ENCODE data around the gene FUT8.

The FUT8 gene

DNA sequence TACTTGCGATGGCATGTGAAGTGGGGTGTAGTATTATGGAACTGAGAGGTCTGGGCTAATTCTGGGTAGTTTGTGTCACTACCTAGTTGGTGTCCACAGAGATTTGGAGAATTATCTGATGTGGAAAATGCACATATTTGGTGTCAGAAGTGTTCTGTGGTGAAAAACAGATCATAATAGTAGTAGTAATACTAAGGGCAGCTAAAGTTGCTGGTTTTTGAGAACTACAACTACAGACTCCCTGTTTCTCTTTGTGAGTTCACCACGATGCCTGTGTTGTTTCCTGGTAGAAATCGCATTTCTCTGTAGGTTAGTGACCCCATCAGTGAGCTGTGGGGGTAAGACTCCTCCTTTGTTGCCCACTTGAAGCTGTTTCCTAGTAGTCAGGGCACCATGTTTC lies 206.5 kb downstream of the FUT8 start:
- no peak for DNase-seq (ENCODE audit: low read depth)
- TF ChIP-seq, protein P1, sequence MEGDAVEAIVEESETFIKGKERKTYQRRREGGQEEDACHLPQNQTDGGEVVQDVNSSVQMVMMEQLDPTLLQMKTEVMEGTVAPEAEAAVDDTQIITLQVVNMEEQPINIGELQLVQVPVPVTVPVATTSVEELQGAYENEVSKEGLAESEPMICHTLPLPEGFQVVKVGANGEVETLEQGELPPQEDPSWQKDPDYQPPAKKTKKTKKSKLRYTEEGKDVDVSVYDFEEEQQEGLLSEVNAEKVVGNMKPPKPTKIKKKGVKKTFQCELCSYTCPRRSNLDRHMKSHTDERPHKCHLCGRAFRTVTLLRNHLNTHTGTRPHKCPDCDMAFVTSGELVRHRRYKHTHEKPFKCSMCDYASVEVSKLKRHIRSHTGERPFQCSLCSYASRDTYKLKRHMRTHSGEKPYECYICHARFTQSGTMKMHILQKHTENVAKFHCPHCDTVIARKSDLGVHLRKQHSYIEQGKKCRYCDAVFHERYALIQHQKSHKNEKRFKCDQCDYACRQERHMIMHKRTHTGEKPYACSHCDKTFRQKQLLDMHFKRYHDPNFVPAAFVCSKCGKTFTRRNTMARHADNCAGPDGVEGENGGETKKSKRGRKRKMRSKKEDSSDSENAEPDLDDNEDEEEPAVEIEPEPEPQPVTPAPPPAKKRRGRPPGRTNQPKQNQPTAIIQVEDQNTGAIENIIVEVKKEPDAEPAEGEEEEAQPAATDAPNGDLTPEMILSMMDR (IDR thresholded peaks at IDR 0.05; ENCODE audit: low read depth, low read length, missing control alignments): no peak
- H3K4me3 ChIP-seq (ENCODE audit: low read depth, low read length): no peak overlapping the region
- in situ Hi-C loops (cut with HindIII; ENCODE audit: low sequenced_read_pairs): no loop called here

GRCh38 chr14:65620195-65620594 lies 207.7 kb downstream of the FUT8 start:
- DNase-seq (ENCODE audit: low read depth): no peak
- in situ Hi-C loops (cut with HindIII; ENCODE audit: low sequenced_read_pairs): loop anchor here (5.0 kb wide), 1 partner anchor 43 kb away; no protein-coding TSS in a partner anchor
- TF ChIP-seq, protein P1 (IDR thresholded peaks at IDR 0.05; ENCODE audit: low read depth, low read length, missing control alignments): no peak

GRCh38 chr14:65622703-65623102 lies 210.2 kb downstream of the FUT8 start:
- no peak for DNase-seq (ENCODE audit: low read depth)
- in situ Hi-C loops (cut with HindIII; ENCODE audit: low sequenced_read_pairs): loop anchor here (5.0 kb wide), 1 partner anchor 45 kb away; no protein-coding TSS in a partner anchor
- TF ChIP-seq, protein P1 (IDR thresholded peaks at IDR 0.05; ENCODE audit: low read depth, low read length, missing control alignments): peak; percentile 3
- no peak overlapping the region for H3K4me3 ChIP-seq (ENCODE audit: low read depth, low read length)

More at GRCh38 chr14:65620195-65620594, 207.7 kb downstream of the FUT8 start:
- H3K4me3 ChIP-seq (ENCODE audit: low read depth, low read length): no peak overlapping the region

DNA sequence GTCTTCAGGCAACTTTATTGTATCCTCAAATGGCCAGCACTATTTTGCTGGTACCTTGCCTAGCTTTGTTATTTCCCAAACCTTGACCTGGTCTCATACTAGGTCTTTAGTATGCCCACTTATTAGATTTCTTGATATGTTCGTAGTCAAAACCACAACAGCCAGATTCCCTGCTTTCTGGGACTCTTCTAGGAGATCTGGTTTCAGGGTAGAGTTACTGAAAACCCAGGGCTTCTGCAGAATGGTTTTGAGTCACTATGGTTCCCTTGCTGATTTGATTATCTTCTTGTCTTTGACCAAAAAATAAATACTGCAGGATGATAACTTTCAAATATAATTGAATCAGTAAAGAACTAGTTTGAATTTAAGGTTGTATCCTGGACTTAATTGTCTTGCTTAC lies 211.2 kb downstream of the FUT8 start:
- TF ChIP-seq, protein P1 (IDR thresholded peaks at IDR 0.05; ENCODE audit: low read depth, low read length, missing control alignments): no peak
- in situ Hi-C loops (cut with HindIII; ENCODE audit: low sequenced_read_pairs): loop anchor here (5.0 kb wide), 1 partner anchor 46 kb away; no protein-coding TSS in a partner anchor
- H3K4me3 ChIP-seq (ENCODE audit: low read depth, low read length): no peak overlapping the region
- DNase-seq (ENCODE audit: low read depth): no peak

DNA sequence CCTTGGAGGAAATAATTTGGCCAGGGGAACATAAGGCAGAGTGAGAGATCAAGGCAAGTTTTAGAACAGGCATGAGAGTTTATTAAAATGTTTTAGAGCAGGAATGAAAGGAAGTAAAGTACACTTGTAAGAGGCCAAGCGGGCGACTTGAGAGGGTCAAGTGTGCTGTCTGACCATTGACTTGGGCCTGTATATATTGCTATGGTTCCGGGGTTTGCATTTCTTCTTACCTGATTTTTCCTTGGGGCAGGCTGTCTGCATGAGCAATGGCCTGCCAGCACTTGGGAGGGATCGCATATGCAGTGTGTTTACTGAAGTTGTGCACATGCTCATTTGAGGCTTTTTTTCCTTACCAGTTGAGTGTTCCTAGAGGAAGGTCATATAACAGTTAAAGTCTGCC lies 214.8 kb downstream of the FUT8 start:
- no peak overlapping the region for H3K4me3 ChIP-seq (ENCODE audit: low read depth, low read length)
- no peak for DNase-seq (ENCODE audit: low read depth)
- in situ Hi-C loops (cut with HindIII; ENCODE audit: low sequenced_read_pairs): no loop called here
- TF ChIP-seq, protein P1 (IDR thresholded peaks at IDR 0.05; ENCODE audit: low read depth, low read length, missing control alignments): no peak

DNA sequence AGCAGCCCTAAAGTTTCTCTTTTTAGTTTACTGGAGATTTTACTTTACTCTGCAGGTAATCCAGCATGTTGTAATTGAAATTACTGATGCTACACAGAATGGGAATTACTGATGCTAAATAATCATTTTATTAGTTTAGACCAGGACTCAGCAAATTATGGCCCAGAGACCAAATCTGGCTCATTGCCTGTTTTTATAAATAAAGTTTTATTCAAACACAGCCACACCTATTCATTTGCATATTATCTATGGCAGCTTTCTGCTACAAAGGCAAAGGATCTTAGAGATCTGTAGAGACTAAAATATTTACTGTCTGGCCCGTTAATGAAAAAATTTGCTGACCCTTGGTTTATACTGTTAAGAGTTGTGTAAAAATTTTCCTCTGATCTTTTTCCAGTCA lies 216.1 kb downstream of the FUT8 start:
- no peak for DNase-seq (ENCODE audit: low read depth)
- in situ Hi-C loops (cut with HindIII; ENCODE audit: low sequenced_read_pairs): no loop called here
- TF ChIP-seq, protein P1 (IDR thresholded peaks at IDR 0.05; ENCODE audit: low read depth, low read length, missing control alignments): no peak
- no peak overlapping the region for H3K4me3 ChIP-seq (ENCODE audit: low read depth, low read length)

All from astrocyte of the cerebellum (primary cell).